HG03457 (cell line): Measurements from ENCODE around the gene ARHGAP42.

ENCODE experiments used
- ATAC-seq: cut with Tn5 transposase; IDR thresholded peaks from one replicate; pipeline ENCODE4 v1.9.1; 2021; ENCODE audit warnings: moderate number of reproducible peaks; ENCODE audit not compliant: unreplicated experiment

ARHGAP42 gene

GRCh38 chr11:100903284-100903683 is 216.2 kb downstream of the ARHGAP42 start:
- ATAC-seq, result no peak

- no peak for ATAC-seq
Measured at GRCh38 chr11:100905684-100906083, 218.6 kb downstream of the ARHGAP42 start.

DNA sequence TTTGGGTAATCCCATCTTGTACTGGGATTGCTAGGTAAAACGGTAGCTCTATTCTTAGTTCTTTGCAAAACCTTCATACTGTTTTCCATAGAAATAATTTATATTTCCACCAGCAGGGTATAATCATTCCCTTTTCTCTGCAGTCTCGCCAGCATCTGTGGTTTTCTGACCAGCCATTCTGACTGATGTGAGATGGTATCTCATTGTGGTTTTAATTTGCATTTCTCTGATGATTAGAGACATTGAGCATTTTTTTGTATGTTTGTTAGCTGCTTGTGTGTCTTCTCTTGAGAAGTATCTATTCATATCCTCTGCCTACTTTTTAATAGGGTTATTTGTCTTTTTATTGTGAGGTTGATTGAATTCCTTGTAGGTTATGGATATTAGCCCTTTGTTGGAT is 221.7 kb downstream of the ARHGAP42 start:
- ATAC-seq, result peak; percentile 50

DNA sequence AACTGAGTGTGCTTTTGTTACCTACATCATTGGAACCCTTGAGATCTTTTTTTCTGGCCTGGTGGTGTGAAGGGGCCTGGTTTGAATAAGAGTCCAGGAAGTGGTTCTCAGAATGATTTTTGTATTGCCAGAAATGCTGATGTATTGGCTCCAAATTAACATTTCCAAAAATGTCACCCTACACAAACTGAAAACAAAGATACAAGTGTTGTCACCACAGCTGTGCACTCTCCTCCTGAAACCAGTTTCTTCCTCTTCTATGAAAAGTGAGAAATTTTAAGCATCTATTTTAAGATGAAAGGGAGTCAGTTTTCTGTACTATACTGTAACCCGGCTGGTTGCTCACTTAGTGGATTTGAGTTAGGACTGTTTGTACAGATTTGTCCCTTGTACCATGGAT is 223.7 kb downstream of the ARHGAP42 start:
- ATAC-seq, result peak; percentile 87

DNA sequence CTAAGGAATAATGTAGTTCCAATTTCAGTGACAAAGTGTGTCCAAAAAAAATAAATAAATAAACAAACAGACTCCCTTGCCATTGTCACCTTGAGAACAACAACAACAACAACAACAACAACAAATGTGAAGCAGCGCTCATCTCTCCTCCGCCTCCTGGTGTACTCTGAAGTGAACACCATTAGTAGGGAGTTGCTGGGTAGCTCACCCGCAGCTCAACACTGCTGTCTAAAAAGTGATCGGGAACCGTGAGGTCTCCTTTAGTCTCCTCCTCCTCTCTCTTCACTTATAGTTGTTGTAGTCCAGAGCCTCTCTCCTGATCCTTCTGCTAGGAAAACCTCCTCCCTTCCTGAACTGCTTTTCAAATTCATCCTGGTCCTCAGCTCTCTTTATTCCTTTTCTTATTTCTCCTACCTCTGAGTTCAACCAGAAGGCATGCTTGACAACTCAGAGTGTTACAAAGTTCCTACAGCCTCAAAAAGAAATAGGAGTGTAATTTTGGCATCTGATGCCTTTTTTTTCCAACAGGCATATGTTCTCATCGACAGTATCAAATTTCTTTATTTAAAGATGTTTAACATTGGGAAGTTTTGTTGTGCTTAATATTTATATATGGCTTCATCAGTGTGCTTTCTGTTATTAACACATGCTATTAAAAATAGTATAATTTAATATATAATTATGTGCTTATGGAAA is 227.5 kb downstream of the ARHGAP42 start:
- no peak for ATAC-seq

DNA sequence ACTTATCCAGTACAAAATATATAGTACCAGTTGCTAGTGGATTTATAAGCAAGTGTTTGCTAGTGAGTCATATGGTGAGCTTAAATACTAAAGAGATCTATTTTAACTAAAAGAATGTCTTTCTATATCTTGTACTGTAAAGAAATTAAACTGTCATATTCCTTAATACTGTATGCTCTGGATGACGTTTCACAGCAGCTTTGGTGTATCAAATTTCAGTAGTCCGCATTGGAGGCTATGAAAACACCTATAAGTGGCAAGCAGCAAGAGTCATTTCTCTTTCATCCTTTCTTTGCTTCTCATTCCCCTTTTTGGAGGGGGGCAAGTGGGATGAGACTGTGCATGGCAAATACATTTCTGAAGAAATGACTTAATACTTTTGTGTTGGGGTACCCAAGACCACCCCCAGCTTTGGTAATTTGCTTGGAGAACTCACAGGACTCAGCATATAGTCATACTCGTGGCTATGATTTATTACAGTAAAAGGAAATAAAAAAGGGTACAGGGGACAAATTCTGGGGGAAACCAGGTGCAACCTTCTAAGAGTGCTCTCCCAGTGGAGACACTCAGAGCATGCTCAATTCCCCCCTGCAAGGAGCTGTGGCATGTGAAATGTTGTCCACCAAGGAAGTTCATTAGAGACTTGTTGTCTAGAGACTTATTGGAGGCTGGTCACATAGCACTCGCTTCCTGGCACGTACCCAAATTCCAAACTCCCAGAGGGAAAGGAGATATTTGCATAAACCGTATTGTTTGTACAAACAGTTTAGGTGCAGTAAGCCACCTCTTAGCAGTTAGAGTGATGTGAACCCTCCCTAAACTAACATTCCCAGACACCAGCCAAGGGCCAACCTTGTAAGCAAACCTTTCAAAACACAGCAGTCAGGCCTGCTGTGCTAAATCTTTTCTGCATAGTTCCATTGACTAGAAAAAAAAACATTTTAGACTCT is 231.7 kb downstream of the ARHGAP42 start:
- ATAC-seq, result no peak

GRCh38 chr11:100920593-100920992 is 233.5 kb downstream of the ARHGAP42 start:
- ATAC-seq, result no peak

DNA sequence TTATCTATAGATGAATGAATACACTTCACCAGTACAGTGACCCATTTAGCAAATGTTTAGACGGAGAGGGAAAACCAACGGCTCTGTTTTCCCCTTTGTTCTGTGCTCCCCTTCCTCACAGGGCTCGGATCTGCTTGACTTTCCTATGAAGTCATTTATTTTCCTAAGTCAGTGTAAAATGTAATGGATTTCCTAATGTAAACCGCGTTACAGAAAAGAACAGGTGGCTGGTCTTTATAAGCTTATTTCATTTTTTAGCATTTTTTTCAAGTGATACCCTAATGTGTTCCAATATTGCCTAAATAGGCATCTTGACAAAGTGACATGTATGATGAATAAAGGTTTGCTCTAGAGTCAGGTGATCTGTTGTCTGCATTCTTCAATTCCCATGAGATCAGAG is 235.0 kb downstream of the ARHGAP42 start:
- no peak for ATAC-seq

DNA sequence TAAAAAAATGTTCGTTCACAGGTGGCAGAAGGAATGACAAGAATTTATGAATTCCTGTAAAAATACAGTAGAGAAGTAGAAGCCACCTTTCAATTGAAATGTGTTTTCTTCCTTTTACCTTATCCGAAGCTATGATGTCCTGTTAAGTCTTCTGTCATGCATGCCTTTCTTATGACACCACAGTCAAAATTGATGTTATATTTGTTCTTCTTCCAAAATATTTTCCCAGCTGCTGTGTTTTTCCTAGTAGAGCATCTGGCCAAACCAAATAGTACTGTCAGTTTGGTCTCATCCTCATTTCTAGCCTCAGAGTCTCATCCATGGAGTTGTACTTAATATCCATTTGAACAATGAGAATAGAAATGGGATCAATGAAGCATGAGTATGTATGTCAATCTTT is 236.5 kb downstream of the ARHGAP42 start:
- ATAC-seq, result no peak

GRCh38 chr11:100925935-100926334 is 238.8 kb downstream of the ARHGAP42 start:
- ATAC-seq, result peak; percentile 66

GRCh38 chr11:100927579-100927978 is 240.5 kb downstream of the ARHGAP42 start:
- no peak for ATAC-seq

DNA sequence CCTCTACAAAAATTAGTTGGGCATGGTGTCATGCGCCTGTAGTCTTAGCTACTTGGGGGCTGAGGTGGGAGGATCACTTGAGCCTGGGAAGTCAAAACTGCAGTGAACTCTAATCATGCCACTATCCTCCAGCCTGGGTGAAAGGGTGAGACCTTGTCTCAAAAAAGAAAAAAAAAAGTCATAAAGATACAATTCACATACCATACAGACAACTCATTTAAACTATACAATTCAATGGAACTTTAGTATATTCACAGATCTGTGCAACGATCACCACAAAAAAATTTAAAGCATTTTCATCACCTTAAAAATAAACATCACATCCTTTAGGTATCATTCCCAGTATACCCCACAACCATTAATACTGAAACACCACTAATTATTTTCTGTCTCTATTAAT is 241.3 kb downstream of the ARHGAP42 start:
- ATAC-seq, result no peak

GRCh38 chr11:100929377-100929776 is 242.3 kb downstream of the ARHGAP42 start:
- peak; percentile 54 for ATAC-seq

- no peak for ATAC-seq
Measured at GRCh38 chr11:100930185-100930778, 243.2 kb downstream of the ARHGAP42 start.

DNA sequence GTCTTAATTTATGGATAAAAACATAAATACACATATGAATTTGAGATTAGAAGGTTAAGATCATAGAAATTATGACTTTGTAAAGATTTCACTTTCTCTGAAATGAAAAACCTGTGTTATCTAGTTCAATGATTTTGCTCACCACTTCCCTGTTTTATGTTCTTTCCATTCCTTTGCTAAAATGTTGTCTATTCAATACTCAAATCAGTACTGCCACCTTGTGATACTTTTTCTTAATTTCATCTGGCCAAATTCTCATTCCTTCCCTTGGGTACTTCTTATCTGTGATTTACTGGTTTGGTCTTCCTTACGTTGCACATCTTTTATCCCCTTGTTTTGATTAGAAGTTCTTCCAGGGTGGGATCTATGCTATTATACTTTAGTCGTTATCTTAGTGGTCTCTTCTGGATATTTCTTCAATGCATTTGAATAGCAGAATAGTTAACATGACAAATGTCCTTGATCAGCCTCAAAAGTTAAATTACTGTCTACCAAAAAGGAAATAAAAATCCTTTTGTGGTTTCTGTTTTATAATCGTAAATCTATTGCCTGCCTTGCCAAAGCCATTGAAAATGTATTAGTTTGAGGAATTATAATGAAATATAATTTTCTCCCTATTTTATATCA is 245.5 kb downstream of the ARHGAP42 start:
- ATAC-seq, result no peak

DNA sequence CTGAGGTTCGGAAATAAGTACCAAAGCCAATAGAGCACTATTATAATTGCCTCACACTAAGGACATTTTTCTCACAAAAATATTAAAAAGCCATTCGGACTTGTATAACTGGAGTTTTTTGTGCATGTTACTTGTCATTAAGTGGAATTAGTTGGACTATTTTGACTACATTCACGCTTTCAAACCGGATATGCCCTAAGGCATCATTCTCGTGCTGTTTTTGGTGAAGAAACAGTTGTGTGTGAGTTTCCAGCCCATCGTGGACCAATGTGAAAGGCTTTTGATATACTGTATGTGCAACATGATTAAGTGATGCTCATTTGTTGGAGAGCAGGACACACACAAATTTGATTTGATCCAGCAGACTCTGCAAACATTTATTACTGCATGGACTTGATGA is 249.7 kb downstream of the ARHGAP42 start:
- no peak for ATAC-seq

- ATAC-seq, result no peak
Measured at GRCh38 chr11:100939571-100939970, 252.5 kb downstream of the ARHGAP42 start.

- ATAC-seq, result no peak
Measured at GRCh38 chr11:100940111-100940510, 253.0 kb downstream of the ARHGAP42 start.

- no peak for ATAC-seq
Measured at GRCh38 chr11:100941033-100941432, 253.9 kb downstream of the ARHGAP42 start.

- ATAC-seq, result no peak
Measured at GRCh38 chr11:100942016-100942415, 254.9 kb downstream of the ARHGAP42 start.

DNA sequence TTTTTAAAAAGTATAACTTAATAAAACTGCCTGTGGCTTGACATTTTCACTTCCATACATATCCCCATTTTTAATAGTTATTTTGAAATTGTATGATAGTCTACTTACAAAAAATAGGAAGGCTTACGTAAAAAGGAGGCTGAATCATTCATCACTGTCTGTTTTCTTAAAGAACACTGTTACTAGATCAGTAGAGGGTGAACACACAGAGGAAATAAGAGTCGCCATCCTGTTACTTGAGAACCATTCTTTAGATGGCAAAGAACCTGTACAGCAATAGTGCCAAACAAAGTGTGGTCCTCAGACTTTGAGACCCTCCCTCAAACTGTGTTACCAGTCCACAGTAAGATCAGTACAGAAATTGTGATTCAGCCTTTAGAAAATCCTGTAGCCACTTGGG is 261.8 kb downstream of the ARHGAP42 start:
- no peak for ATAC-seq
